Measurements from ENCODE around the gene IGFN1. TPM values are rescaled to one million over a fixed set of nuclear protein-coding genes. Genes with fewer than 3 reads are reported as not detected.

Gene IGFN1
- total and polyA plus RNA-seq, 10 donors, result 0.02 to 0.03 (median 0.02) TPM; not detected in 7

DNA sequence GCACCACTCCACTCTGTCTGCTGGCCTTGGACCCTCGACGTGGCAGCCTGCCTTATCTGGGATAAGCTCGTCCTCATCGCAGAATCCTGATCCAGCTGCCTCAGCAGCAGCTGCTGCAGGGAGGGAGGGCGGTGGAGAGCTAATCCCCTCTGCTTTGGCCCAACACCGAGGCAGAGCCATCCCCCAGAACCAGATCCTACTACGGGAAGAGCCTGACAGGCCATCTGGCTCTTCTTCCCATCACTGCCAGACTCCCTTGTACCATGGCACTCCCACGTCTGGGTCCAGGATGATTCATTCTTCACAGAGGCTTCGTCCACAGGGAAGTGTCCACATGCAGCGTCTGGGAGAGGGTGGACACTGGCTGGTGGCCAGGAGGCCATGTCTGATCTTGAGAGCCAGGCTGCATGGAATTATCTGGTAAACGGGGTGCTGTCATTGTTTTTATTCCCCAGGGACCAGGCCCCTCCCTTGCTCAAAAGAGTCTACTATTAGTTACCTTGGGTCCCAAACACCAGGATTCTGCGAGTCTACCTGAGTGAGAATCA lies 78.1 kb downstream of the IGFN1 start:
- Histone ChIP-seq H3K9me3 (no peaks in the 10 kb centered on the region), H3K36me3 (no peaks in the 10 kb centered on the region), H3K4me3 (no peak overlapping the region), H3K4me1 (no peaks in the 10 kb centered on the region), H3K27ac (no peak overlapping the region), H3K27me3 (replicated peaks in 1 of 7) (peaks cover 0 to 45% (median 0%) of the 10 kb centered on the region in 7 donors)
- TF ChIP-seq POLR2AphosphoS5 (IDR thresholded peaks at IDR 0.05), result no peak
- TF ChIP-seq, protein P1, sequence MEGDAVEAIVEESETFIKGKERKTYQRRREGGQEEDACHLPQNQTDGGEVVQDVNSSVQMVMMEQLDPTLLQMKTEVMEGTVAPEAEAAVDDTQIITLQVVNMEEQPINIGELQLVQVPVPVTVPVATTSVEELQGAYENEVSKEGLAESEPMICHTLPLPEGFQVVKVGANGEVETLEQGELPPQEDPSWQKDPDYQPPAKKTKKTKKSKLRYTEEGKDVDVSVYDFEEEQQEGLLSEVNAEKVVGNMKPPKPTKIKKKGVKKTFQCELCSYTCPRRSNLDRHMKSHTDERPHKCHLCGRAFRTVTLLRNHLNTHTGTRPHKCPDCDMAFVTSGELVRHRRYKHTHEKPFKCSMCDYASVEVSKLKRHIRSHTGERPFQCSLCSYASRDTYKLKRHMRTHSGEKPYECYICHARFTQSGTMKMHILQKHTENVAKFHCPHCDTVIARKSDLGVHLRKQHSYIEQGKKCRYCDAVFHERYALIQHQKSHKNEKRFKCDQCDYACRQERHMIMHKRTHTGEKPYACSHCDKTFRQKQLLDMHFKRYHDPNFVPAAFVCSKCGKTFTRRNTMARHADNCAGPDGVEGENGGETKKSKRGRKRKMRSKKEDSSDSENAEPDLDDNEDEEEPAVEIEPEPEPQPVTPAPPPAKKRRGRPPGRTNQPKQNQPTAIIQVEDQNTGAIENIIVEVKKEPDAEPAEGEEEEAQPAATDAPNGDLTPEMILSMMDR (IDR thresholded peaks at IDR 0.05 in 8 of 11, conservative IDR thresholded peaks at IDR 0.05 in 3 of 11), result no peak
- TF ChIP-seq POLR2A (IDR thresholded peaks at IDR 0.05), result no peak
- WGBS, 5 donors, result 46 to 71% (median 55%) methylated on average over 12 of the region's 12 CpGs
- DNase-seq, result peak; percentile 62
- intact Hi-C loops (cut with DNase I; ENCODE audit: low total_unique reads), result no loop called here

DNA sequence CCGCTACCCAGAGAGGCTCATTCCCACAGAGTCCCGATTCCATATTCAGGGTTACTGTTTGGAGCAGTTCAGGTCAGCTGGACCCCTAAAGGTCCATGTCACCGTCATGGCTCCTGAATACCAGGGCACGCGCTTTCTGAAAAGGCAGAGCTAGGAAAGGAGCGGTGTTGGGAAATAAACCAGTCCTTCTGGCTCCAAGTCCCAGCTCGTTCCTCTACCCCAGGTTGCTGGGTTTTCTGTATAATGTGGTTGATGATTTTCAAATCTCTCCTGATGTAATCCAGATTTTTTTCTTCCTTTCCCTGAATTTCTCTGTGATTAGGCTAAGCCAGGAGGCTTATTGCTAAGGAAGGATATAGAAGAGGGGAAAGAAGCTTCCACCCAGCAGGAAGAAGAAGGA lies 78.7 kb downstream of the IGFN1 start:
- peak; percentile 20 for DNase-seq
- TF ChIP-seq POLR2AphosphoS5 (IDR thresholded peaks at IDR 0.05) (no peak), POLR2A (IDR thresholded peaks at IDR 0.05) (no peak)
- TF ChIP-seq, protein P1 (IDR thresholded peaks at IDR 0.05 in 8 of 11, conservative IDR thresholded peaks at IDR 0.05 in 3 of 11), result no peak
- H3K36me3 ChIP-seq, result no peaks in the 10 kb centered on the region
- no peaks in the 10 kb centered on the region for H3K4me1 ChIP-seq
- peaks cover 0 to 45% (median 0%) of the 10 kb centered on the region in 7 donors for H3K27me3 ChIP-seq (replicated peaks in 1 of 7)
- intact Hi-C loops (cut with DNase I; ENCODE audit: low total_unique reads), result no loop called here
- no peak overlapping the region for H3K27ac ChIP-seq
- 90 to 96% (median 93%) methylated on average over 7 of the region's 7 CpGs for WGBS, 5 donors
- H3K4me3 ChIP-seq, result no peak overlapping the region
- H3K9me3 ChIP-seq, result no peaks in the 10 kb centered on the region

DNA sequence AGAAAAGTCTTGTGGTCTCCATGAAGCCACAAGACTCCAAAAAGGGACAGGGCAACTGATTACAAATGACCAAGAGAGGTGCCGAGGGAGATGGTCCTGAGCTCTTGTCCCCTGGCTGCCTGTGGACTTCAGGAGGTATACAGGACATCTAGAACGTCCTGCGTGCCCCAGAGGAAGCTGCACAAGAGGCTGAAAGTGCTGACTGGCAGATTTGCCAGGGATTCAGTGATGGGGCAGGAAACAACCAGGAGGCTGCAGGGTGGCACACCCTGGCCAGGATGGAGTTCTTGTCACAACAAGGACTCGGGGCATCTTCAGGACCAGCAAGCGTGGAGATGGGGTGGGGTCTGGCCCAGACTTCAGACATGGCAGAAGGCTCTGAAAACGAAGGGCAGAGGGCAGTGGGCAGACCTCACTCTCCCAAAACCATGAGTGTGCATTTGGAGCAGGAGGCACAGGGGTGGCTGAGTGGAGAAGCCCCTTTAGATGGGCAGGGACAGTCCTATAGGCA lies 79.3 kb downstream of the IGFN1 start:
- Histone ChIP-seq H3K4me1 (no peaks in the 10 kb centered on the region), H3K27me3 (replicated peaks in 1 of 7) (peaks cover 0 to 45% (median 0%) of the 10 kb centered on the region in 7 donors), H3K9me3 (no peaks in the 10 kb centered on the region), H3K4me3 (no peak overlapping the region), H3K27ac (no peak overlapping the region), H3K36me3 (no peaks in the 10 kb centered on the region)
- TF ChIP-seq, protein P1 (IDR thresholded peaks at IDR 0.05 in 8 of 11, conservative IDR thresholded peaks at IDR 0.05 in 3 of 11), result no peak
- no peak for TF ChIP-seq POLR2AphosphoS5 (IDR thresholded peaks at IDR 0.05)
- TF ChIP-seq POLR2A (IDR thresholded peaks at IDR 0.05), result no peak
- intact Hi-C loops (cut with DNase I; ENCODE audit: low total_unique reads), result no loop called here
- peak; percentile 63 for DNase-seq
- WGBS, 5 donors, result 59 to 71% (median 67%) methylated on average over 6 of the region's 6 CpGs

DNA sequence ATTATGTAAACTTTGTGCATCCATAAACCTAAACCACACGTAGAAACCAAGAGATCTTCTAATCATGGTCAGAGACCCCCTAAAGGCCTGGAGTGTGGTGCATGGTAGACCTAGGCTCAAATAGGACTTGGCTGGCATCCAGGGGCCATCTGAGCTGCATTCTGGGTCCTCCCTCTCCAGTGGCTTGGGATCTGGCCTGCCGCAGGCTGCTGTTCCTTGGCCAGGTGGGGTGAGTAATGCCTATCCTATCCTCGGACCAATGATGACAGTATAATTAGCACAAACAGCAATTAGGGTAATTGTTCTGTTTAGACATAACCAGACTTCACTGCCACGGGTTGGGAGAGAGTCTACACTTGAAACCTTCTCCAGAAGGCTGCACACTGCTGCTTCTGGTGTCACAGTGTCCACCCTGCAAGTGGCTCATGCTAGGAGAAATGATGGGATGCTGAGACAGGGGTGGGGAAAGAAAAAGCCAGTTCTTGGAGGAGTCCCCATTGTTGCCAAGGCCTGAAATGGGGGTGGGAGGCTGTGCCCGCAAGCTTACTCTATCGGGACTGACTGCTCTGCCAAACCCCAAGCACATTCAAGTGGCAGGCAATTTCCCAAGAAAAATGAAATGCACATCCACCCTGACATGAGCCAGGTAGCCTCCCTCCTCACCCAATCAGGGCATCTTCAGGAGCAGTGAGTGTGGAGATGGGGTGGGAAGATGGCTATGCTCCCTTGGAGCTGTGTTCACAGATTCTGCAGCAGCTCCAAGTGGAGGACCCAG lies 80.2 kb downstream of the IGFN1 start:
- no peak overlapping the region for H3K27ac ChIP-seq
- 72 to 91% (median 75%) methylated on average over 6 of the region's 6 CpGs for WGBS, 5 donors
- no peak for DNase-seq
- intact Hi-C loops (cut with DNase I; ENCODE audit: low total_unique reads), result no loop called here
- TF ChIP-seq, protein P1 (IDR thresholded peaks at IDR 0.05 in 8 of 11, conservative IDR thresholded peaks at IDR 0.05 in 3 of 11), result no peak
- TF ChIP-seq POLR2AphosphoS5 (IDR thresholded peaks at IDR 0.05) (no peak), POLR2A (IDR thresholded peaks at IDR 0.05) (no peak)
- no peaks in the 10 kb centered on the region for H3K4me1 ChIP-seq
- no peaks in the 10 kb centered on the region for H3K9me3 ChIP-seq
- H3K4me3 ChIP-seq, result no peak overlapping the region
- no peaks in the 10 kb centered on the region for H3K36me3 ChIP-seq
- H3K27me3 ChIP-seq (replicated peaks in 1 of 7), result peaks cover 0 to 45% (median 0%) of the 10 kb centered on the region in 7 donors
